MM.1S (cell line): ENCODE measurements around the gene ECEL1.

Experiments
- EZH2 ChIP-seq: fragments of 300-600 bp; sonication (generic); optimal IDR thresholded peaks from 2 replicates; pipeline ENCODE3; 2017; ENCODE audit warnings: low read depth, mild to moderate bottlenecking, antibody characterized with exemption, low read length, mixed read lengths
- EZH2phosphoT487 ChIP-seq: fragments of 300-600 bp; sonication (generic); IDR thresholded peaks from 2 replicates; pipeline ENCODE4 v1.6.1; 2018; ENCODE audit warnings: antibody characterized with exemption, low read length
- TF ChIP-seq, protein P1 (sequence below): fragments of 300-600 bp; sonication (generic); IDR thresholded peaks from 2 replicates; pipeline ENCODE4 v1.5.1; 2016; ENCODE audit warnings: antibody characterized with exemption, low read length, mixed read lengths

DNA sequence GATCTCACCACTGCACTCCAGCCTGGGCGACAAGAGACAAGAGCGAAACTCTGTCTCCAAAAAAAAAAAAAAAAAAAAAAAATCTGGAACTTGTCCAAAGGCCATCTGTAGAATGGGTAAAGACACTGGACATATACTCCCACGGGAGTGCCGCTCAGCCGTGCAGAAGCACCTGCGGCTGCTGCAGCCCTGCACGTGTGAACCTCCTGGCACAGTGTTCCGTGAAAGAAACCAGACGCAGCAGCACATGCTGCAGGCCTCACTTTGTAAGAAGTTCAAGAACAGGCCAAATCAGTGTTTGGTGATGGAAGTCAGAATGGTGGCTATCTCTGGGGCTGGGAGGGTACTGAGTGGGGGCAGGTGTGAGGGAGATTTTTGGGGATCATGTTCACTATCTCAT lies 44.8 kb upstream of the ECEL1 start:
- TF ChIP-seq, protein P1, sequence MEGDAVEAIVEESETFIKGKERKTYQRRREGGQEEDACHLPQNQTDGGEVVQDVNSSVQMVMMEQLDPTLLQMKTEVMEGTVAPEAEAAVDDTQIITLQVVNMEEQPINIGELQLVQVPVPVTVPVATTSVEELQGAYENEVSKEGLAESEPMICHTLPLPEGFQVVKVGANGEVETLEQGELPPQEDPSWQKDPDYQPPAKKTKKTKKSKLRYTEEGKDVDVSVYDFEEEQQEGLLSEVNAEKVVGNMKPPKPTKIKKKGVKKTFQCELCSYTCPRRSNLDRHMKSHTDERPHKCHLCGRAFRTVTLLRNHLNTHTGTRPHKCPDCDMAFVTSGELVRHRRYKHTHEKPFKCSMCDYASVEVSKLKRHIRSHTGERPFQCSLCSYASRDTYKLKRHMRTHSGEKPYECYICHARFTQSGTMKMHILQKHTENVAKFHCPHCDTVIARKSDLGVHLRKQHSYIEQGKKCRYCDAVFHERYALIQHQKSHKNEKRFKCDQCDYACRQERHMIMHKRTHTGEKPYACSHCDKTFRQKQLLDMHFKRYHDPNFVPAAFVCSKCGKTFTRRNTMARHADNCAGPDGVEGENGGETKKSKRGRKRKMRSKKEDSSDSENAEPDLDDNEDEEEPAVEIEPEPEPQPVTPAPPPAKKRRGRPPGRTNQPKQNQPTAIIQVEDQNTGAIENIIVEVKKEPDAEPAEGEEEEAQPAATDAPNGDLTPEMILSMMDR = no peak
- no peak for TF ChIP-seq EZH2
- TF ChIP-seq EZH2phosphoT487 = no peak
